HG03457 (cell line): ENCODE results near the gene ZNF273.
"Not testable (repeated sequence)": the region's sequence is repeated elsewhere in the genome, so short reads cannot be mapped to it uniquely, and the experiment has no call there.

Experiments
- ATAC-seq: cut with Tn5 transposase; IDR thresholded peaks from one replicate; pipeline ENCODE4 v1.9.1; 2021; ENCODE audit warnings: moderate number of reproducible peaks; ENCODE audit not compliant: unreplicated experiment

The ZNF273 gene

DNA sequence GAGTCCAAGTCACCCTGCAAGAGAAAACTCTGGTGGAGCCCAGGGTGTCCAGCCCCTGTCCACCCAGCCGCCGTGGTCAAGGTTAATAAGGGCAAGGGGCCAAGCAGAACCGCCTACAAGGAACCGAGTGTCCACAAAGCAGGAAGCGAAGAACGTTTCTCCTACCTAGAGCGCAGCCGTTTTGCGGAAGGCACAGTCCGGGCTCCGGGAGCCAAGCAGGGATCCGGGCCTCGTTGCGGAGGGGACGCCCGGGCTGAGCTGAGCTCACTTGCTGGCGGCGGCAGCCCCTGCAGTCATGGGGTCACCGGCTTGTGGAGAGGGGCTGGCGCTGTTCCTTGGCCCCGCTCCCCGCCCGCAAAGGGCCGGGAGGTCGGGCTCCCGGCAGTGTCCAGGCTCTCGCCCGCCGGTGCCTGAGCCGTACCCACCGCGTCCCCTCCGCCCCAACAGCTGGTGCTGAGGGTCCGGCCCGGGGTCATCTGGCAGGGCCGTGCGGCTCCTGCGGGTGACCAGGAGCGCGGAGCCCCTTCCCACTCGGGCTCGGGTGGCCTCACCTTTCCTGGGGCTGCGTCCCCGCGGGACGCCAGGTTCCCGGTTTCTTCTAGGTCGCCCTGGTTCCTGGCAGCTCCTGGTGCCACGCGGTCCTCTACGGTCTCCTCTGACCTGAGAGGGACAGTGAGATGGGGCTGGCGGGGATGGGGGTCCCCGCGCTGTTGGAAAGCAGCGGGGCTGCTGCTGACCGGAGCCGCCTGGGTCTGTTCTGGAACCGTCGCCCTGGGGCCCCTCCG, 14.0 kb upstream of the ZNF273 start:
- ATAC-seq: no peak

DNA sequence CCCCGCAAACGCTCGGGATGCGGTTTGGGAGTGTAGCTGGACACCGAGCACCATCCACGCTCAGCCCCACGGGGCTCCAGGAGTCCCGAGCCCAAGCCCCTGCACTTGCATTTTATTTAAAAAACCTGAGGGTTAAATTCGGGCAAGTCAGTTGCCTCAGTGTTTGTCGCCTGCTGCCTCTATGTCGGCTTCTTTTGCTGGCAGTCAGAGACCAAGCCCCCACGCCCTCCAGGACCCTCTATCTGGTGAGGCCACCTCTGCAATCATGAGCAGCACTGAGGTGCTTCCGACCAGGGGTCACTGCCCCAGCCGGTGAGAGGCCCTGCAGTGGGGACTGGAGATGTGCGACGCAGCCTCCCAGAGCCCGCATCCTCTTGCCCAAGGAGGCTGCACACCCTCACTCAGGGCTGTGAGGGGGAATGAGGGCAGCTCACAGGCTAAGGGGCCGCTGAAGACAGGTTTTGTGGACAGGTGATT, 13.3 kb upstream of the ZNF273 start:
- no peak for ATAC-seq

DNA sequence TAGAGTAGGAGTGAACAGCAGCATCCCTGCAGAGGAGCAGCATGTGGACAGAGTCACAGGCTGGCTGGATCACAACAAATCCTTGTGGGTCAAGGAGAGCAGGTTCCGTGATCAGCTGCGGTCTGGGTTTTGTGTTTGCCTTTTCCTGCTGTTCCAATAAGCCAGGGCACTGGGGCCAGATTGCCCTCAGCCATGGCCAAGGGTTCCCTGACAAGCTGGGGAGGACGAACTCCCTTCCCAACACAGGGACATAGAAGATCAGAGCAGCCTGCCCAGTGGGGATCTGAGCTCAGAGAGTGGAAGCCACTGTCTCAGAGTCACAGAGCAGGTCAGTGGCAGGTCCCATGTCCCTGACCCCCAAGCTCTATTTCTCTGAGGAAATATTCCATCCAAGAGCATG, 12.8 kb upstream of the ZNF273 start:
- ATAC-seq: not testable (repeated sequence)

DNA sequence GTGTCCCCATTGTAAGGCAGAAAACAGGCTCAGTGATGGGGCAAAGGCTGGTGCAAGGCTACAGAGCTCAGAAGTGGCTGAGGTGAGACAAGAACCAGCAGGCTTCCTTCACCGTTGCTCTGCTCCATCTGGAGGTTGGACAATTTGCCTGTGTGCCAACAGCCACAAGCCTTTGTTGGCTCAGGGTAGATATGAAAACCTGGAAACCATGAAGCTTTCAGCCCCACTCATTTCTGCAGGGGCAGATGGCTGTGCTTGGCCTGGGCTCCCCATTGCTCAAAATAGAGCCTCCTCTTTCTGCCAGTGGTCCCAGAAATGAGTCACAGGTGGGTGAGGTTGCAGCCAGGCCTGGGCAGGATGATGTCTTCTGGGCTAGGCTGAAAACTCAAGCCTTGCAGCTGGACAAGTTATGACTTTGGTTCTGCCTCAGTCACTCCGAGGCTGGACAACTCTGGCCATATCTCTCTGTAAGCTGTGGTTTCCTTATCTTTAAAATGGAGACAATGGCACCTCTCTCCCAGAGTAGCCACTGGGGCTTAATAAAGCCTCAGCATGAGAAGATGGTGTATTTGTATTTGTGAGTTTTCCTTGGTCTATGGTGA, 12.2 kb upstream of the ZNF273 start:
- no peak for ATAC-seq

DNA sequence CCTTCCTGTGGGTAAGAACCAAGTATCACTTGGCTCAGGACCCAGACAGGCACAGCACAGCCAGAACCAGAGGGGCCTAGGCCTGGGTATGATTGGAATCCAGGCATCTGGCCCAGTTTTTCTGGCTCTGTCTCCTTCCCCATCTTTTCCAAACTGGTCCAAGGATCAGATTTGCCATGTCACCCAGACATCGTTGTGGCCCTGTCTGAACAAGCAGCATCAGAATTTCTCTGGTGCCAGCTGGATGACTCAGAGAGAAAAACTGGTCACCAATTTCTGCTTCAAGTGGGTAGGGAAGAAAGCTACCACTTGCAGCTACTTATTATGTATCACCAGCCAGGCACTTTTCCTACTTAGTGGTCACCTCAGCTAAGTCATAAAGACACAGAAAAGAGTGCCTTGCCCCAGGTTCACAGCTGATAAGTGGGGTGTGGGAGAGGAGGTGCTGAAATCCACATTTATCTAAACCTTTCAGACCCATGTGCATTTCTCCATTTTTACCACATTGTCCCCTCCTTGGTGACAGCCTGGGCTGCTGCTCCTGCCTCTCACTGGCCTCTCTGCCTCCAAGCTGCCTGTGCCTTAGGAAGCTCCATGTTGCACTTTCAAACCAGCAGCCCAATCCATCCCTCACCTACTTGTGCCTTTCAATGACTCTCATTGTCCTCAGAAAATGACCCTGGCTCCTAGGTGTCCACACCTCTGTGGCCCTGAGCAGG, 11.6 kb upstream of the ZNF273 start:
- ATAC-seq: not testable (repeated sequence)

DNA sequence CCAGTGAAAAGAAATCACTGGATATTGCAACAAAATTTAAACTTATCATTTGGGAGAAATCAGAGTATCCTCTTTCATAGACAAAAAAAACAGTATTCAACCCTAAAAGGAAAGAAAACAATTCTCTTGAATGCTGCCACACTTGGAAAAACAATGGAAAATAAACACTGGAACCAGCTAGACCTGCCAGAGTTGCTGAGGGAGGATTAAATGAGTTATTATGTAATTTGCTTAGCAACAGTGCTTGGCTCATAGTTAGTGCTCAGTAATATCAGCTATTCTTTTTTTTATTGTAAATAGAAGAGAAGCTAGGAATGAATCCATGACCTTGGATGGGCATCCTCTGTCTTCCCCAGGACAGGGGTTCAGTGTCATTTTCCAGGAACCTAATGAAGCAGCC, 11.0 kb upstream of the ZNF273 start:
- no peak for ATAC-seq

DNA sequence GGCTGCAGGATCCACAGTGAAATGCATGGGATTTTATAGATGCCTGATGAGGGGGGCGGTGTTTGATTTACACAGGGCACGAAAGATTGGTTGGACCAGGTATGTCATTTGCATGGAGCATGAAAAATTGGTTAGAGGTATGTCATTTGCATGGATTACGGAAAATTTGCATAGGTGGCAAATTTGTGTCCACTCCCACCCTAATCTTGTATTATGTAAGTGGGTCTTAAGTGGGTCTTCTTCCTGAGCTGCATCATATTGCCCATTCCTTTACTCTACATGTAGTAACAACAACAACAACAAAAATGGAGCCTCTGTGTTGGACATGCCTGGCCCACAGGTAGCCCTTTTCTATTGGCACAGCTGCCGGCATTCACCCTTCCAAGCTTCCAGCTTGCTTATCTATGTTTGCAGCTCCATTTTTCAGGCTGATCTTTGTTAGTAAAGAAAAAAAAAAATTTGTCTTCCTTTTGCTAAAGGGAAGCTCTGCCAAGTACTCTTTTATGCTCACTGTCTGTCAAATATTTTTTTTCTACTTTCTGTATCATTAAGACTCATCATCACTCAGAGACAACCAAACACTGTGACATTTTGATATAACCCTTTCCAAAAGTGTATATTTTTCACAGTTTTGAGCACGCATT, 10.3 kb upstream of the ZNF273 start:
- no peak for ATAC-seq

DNA sequence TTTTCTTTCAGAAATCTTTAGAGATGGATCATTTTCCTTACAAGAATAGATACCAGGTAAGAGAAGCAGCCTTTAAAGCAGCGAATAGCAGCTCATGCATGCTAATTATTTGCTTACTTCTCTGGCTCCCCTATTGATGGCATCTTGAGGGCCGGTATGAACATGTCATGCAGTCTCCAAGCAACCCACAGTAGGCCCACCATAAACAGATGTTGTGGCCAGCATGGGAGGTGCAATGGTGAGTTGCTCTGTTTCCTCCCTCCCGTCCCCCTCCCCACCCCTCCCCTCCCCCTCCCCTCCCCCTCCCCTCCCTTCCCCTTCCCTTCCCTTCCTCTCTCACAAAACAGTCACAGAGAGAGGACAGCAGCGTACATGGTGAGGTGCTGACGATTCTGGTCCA, 9.7 kb upstream of the ZNF273 start:
- ATAC-seq: no peak

DNA sequence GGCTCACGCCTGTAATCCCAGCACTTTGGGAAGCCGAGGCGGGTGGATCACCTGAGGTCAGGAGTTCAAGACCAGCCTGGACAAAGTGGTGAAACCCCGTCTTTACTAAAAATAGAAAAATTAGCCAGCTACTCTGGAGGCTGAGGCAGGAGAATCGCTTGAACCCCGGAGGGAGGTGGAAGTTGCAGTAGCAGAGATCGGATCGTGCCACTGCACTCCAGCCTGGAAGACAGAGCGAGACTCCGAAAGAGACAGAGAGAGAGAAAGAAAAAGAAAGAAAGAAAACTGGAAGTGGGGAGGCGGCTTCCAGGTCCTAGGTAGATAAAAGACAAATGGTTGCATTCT, 640 bp upstream of the ZNF273 start:
- not testable (repeated sequence) for ATAC-seq

DNA sequence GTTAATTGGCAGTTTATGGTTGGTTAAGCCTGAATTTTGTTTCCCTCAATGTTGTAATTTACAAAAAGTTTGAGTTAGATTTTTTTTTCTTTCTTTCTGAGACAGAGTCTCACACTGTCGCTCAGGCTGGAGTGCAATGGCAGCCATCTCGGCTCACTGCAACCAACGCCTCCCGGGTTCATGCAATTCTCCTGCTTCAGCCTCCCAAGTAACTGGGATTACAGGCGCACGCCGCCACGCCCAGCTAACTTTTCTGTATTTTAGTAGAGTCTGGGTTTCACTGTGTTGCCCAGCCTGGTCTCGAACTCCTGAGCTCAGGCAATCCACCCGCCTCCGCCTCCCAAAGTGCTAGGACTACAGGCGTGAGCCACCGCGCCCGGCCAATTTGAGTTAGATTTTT, 935 bp downstream of the ZNF273 start:
- no peak for ATAC-seq

DNA sequence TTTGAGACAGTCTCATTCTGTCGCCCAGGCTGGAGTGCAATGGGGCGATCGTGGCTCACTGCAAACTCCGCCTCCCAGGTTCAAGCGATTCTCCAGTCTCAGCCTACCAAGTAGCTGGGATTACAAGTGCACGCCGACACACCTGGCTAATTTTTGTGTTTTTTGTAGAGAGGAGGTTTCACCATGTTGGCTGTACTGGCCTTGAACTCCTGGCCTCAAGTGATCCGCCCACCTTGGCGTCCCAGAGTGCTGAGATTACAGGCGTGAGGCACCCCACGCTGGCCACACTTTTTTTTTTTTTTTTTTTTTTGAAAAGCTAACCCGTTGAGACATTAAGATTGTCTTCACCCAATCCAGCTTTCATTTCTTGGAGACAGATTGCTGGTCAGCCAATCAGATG, 2.1 kb downstream of the ZNF273 start:
- ATAC-seq: no peak

DNA sequence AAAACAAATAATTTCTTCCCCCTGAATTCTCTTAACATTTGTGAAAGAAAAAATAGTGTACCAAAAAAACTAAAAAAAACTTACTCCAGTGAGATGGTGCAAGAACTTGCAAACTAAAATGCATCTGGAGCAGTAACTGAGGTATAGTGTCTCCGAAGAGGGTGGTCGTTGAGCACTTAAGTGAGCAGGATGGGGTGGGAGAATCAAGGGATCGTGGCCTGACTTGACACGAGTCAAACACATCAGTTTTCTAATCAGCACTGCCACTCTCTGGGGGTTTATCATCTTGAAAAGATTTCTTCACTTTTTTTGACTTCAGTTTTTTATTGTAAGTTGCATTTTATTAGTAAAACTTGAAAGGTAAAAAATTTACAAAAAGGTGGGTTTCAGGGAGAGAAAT, 2.5 kb downstream of the ZNF273 start:
- no peak for ATAC-seq

DNA sequence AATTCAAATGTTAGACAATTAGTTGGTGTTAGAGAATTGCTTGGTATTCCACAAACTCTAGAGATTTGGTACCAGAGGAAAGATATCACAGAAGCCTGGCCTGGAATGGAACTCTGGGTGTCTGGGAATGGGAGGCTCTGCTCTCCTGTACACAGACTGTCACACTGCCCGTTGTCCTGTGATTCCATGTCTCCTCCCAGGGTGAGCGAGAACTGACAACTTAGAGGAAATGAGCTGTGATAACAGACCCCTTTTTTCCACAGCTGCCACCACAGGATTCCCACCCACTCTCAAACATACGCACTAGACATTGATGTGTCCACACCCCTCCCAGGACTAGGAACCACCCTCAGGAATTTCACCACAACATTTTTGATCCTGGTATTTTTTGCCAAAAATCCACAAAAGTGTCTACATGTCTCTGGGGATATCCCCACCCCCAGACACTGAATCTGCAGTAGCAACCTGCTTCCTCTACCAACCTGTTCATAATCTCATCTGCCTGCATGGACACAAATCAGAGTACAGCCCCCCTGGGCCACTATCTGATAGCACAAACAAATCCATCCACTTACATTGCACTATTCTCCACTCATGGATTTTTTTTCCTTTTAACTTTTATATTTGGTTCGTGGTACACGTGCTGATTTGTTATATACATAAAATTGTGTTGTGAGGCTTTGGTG, 4.7 kb downstream of the ZNF273 start:
- ATAC-seq: no peak

DNA sequence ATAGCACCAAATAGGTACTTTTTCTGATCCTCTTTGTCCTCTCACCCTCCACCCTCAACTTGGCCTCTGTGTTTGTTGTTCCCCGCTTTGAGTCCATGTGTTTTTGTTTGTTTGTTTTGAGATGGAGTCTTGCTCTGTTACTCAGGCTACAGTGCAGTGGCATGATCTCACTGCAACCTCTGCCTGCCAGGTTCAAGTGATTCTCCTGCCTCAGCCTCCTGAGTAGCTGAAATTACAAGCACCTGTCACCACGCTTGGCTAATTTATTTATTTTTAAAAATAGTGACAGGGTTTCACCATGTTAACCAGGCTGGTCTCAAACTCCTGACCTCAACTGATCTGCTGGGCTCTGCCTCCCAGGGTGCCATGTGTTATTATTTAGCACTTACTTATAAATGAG, 5.3 kb downstream of the ZNF273 start:
- ATAC-seq: no peak

DNA sequence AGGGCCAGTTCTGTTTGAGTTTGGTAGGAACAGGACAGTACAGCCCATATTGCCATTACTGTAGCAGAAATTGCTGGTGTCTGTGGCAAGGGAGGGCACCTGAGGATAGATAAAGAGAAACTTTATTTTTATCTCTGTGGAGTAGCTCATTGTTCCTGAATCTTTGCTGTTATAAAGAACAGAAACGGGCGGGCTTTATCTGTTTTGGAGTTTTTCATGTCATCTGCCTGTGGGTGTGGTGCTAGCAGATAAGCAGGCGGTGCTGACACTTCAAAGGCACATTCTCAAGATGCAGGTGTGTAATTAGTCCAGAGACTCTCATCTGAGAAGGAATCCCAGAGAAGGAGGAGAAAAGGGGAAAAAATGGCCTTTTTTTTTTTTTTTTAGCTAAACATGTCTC, 11.5 kb downstream of the ZNF273 start:
- no peak for ATAC-seq

DNA sequence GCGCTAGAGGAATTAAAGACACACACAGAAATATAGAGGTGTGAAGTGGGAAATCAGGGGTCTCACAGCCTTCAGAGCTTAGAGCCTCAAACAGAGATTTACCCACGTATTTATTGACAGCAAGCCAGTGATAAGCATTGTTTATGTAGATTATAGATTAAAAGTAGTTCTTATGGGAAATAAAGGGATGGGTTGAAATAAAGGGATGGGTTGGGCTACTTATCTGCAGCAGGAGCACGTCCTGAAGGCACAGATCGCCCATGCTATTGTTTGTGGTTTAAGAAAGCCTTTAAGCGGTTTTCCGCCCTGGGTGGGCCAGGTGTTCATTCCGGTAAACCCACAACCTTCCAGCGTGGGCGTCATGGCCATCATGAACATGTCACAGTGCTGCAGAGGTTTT, 12.2 kb downstream of the ZNF273 start:
- ATAC-seq: not testable (repeated sequence)

DNA sequence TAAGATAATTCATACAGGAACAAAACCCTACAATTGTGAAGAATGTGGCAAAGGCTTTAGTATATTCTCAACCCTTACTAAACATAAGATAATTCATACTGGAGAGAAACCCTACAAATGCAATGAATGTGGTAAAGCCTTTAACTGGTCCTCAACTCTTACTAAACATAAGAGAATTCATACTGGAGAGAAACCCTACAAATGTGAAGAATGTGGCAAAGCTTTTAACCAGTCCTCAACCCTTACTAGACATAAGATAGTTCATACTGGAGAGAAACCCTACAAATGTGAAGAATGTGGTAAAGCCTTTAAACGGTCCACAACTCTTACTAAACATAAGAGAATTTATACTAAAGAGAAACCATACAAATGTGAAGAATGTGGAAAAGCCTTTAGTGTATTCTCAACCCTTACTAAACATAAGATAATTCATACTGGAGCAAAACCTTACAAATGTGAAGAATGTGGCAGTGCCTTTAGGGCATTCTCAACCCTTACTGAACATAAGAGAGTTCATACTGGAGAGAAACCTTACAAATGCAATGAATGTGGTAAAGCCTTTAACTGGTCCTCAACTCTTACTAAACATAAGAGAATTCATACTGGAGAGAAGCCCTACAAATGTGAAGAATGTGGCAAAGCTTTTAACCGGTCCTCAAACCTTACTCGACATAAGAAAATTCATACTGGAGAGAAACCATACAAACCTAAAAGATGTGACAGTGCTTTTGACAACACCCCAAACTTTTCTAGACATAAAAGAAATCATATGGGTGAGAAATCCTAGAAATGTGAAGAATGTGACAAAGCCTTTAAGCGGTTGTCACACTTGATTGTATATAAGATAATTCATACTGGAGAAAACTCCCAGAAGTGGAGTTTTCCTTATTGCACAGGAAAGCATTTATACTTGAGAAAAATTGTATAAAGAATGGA, 25.4 kb downstream of the ZNF273 start:
- ATAC-seq: not testable (repeated sequence)

DNA sequence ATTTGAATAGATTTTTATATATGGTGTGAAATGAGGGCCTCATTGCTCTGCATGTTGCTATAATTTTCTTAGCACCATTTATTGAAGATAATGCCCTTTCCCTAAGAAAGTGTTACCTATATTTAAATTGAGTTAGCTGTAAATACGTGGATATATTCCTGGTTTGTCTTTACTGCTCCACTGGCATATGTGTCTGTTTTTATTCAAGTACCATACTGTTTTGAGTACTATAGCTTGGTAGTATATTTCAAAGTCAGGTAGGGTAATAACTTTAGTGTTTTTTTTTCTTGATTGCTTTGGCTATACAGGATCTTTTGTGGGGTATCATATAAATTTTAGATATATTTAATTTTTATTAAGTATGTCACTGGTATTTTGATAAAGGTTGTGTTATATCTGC, 31.4 kb downstream of the ZNF273 start:
- ATAC-seq: no peak

DNA sequence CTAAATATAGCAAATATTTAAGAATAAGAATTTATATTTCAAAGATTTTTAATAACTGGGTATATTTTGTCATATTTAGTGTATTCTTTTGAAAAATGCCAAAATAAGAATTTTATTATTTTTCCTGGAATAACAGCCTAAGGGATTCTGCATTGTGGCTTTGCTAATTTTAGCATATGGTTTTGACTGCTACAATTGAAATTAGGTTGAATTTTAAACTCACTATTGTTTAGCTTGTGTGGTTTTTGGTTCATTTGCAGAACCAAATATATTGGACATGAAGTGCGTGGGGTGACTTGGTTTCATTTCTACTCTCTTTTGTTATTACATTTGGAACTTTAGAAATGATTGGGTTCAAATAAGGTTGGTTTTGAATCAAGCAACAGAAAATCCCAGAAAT, 35.5 kb downstream of the ZNF273 start:
- ATAC-seq: no peak

DNA sequence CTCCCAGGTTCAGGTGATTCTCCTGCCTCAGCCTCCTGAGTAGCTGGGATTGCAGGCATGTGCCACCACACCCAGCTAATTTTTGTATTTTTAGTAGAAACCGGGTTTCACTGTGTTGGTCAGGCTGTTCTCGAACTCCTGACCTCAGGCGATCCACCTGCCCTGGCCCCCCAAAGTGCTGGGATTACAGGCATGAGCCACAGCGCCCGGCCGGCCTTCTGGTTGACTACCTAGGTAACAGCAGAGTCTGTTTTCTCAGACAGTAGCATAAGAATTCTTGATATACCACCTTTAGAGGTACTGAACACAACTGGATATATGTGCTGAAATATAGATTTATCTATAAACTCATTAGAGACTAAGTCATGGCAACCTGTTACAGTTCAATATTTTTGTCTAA, 36.9 kb downstream of the ZNF273 start:
- ATAC-seq: not testable (repeated sequence)
